Suprapubic skin (tissue), 4 donors: ENCODE data around the gene MAD1L1.

Source experiments
- CTCF ChIP-seq, 2 donors: fragments of 200-600 bp in 1 of 2; fragments of 450-650 bp in 1 of 2; sonication (generic) in 1 of 2; IDR thresholded peaks; one replicate each; pipeline ENCODE4 v1.5.1; 2016 to 2019; ENCODE audit warnings: antibody characterized with exemption in 2 of 2, mild to moderate bottlenecking in 1 of 2, moderate library complexity in 1 of 2
- EP300 ChIP-seq: sonication (generic); formaldehyde crosslinking; IDR thresholded peaks from one replicate; pipeline ENCODE4 v1.6.1; 2017; ENCODE audit warnings: antibody characterized with exemption
- POLR2A ChIP-seq, 2 donors: fragments of 450-650 bp; IDR thresholded peaks; one replicate each; pipeline ENCODE4 v1.6.1; 2017; ENCODE audit warnings: antibody characterized with exemption in 2 of 2, mild to moderate bottlenecking in 2 of 2, moderate library complexity in 2 of 2
- POLR2AphosphoS5 ChIP-seq, 3 donors: sonication (generic); formaldehyde crosslinking; IDR thresholded peaks; one replicate each; pipeline ENCODE4 v1.6.1; 2017; ENCODE audit warnings: antibody characterized with exemption in 3 of 3

- TF ChIP-seq CTCF (IDR thresholded peaks at IDR 0.05) = no peak
- TF ChIP-seq POLR2A (IDR thresholded peaks at IDR 0.05) = no peak
- no peak for TF ChIP-seq POLR2AphosphoS5 (IDR thresholded peaks at IDR 0.05)
- TF ChIP-seq EP300 = no peak
These were observed 384.6 kb downstream of the MAD1L1 start for GRCh38 chr7:1848013-1848640.
